Smooth muscle cell of the coronary artery (primary cell): ENCODE data around the gene DPF1. TPM values are rescaled to one million over a fixed set of nuclear protein-coding genes. Genes with fewer than 3 reads are reported as not detected.

Experiments used
- total RNA-seq: library from RNA; depleted of rRNA; stranded (reverse); fragments of >200 nt; gene quantifications from 2 replicates; pipeline ENCODE4 v1.2.3, GENCODE V29; 2014; ENCODE audit warnings: low replicate concordance

The DPF1 gene
- total RNA-seq = 1.1 TPM in 1 of 2 replicates, not detected in the other

GRCh38 chr19:38224014-38224862 lies at the start of gene DPF1:
Gene DPF1, minus strand, starts transcription at chr19:38224222. Its CDS starts 80 bp downstream, at chr19:38224142.

GRCh38 chr19:38264486-38265212 lies 40.6 kb upstream of the DPF1 start, which contains the start of gene SPINT2:
Gene SPINT2, plus strand, starts transcription at chr19:38264573. Its CDS starts 320 bp downstream, at chr19:38264893.

Other genes starting within 250 kb of the DPF1 start
- 33.1 TPM in 1 of 2 replicates, not detected in the other for gene PPP1R14A, start 32.2 kb upstream of the DPF1 start, total RNA-seq
- 0.70 and 21.2 TPM in 2 replicates for gene SPINT2, start 40.4 kb upstream of the DPF1 start, total RNA-seq
- 0.30 and 0.47 TPM in 2 replicates for gene C19orf33, start 80.0 kb upstream of the DPF1 start, total RNA-seq
- 27.7 and 121 TPM in 2 replicates for gene YIF1B, start 91.7 kb upstream of the DPF1 start, total RNA-seq
- gene KCNK6, start 95.6 kb upstream of the DPF1 start, total RNA-seq = 3.2 and 22.1 TPM in 2 replicates
- 0.45 and 2.8 TPM in 2 replicates for gene CATSPERG, start 111.6 kb upstream of the DPF1 start, total RNA-seq
- gene PSMD8, start 150.3 kb upstream of the DPF1 start, total RNA-seq = 151 and 355 TPM in 2 replicates
- gene GGN, start 163.8 kb upstream of the DPF1 start, total RNA-seq = under 0.01 and 0.15 TPM in 2 replicates
- gene SPRED3, start 164.5 kb upstream of the DPF1 start, total RNA-seq = 1.4 and 3.6 TPM in 2 replicates
- 5.6 and 7.5 TPM in 2 replicates for gene FAM98C, start 178.9 kb upstream of the DPF1 start, total RNA-seq
- not detected in 2 replicates for gene RASGRP4, start 202.0 kb upstream of the DPF1 start, total RNA-seq
- under 0.01 and 0.12 TPM in 2 replicates for gene RYR1, start 209.5 kb upstream of the DPF1 start, total RNA-seq